HG02870 (cell line): Measurements from ENCODE around the gene SPANXN5.
A peak's percentile ranks its signal among the peaks of the same experiment; 100 is the strongest.
"Not testable (repeated sequence)": the region's sequence is repeated elsewhere in the genome, so short reads cannot be mapped to it uniquely, and the experiment has no call there.

Source experiments
- ATAC-seq: cut with Tn5 transposase; IDR thresholded peaks from one replicate; pipeline ENCODE4 v1.9.1; 2021; ENCODE audit warnings: mild to moderate bottlenecking, moderate library complexity; ENCODE audit not compliant: unreplicated experiment

Gene SPANXN5

DNA sequence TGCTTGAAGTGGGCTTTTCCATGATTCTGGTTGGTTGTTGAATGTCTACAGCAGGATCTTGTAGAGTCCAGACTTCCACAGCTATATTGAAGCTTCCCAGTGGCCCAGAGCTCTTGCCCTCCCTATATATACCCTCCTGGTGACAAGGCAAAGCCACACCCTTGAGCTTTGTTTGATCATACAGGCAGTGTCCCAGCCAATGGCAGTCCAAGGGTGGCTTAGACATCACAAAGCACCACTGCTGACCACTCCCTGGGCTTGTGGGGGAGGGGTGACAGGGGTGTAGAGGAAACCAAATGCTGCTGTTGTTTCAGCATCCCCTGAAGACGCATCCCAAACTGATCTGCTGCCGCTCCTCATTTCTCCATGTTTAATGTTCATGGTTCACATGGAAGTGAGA lies at the start of gene SPANXN5:
TSS of gene SPANXN5 (minus strand) at position 101 of the 400 bp plus-strand sequence. CDS start at position 22, 79 bp downstream.
- ATAC-seq = not testable (repeated sequence)

GRCh38 chrX:52843619-52844018 lies 46.4 kb upstream of the SPANXN5 start:
- ATAC-seq = not testable (repeated sequence)

DNA sequence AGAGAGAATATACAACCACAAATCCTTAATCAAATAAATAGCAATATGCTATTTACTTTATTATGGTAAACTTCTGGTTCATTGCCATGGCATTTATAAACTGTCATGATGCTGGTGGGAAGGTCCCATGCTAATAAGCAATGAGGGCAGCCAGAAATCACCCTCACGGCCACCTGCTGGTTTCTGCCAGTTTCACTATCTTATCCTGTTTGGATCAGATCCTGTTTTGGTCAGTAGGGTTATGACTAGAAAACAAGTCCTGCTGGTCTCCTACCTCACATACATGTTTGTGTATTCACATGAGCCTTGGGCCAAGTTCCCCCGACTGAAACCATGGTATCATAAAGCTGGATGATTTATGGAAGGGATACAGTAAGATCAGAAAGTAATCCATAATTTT lies 41.9 kb upstream of the SPANXN5 start:
- ATAC-seq = no peak

DNA sequence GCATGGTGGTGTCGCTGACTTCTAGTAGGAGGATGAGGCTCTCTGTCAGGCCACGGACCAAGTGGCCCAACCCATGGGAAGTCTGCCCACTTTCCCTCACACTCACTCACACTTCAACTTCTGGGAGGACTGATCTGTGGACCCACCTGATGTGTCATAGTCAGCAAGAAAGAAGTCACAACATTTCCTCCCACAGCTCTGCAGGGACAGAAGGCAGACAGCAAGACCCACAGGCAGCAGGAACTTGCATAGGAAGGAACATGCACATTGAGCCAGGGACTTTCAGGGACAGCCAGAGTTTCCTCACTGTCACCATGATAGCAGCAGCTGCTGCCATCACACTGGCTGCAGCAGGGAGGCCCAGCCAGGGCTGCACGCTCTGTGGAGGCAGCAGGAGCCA lies 33.3 kb upstream of the SPANXN5 start:
- ATAC-seq = no peak

DNA sequence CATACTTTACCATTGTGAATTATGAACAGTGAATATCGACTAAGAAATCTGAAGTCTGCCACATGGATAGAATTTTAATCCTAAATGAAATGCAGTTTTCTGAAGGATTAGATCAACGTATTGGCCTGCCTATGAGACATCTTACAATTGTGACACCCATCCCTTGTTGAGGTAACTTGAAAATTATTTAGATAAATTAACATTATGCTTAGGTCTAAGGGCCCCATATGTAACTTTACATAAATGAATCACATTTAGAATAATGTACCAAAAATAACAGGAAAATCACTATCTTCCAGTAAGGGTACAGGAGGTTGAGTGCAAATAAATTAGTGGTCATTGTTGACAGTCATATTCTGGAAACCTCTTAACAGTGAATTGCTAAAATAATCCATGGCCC lies 27.4 kb upstream of the SPANXN5 start:
- no peak for ATAC-seq

GRCh38 chrX:52821079-52821760 lies 24.0 kb upstream of the SPANXN5 start:
- ATAC-seq = peak; percentile 53

DNA sequence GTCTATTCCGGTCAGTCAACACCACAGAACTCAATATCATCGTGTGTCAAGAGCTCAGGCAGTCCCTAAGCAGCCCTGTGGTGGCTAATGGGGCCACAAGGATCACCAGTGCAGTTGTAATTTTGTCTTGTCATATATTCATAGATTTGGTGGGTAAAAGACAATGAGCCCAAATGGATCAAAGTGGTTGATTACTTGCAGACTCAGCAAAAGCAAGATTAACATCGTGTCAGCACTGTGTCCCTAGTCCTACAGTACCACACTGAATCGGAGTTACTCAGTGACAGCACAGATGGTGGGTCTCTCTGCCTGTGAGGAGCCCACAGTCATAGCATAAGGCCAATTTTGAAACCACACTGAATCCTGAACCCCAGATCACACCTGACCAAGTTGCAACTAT lies 22.6 kb upstream of the SPANXN5 start:
- ATAC-seq = no peak

- ATAC-seq = no peak
These were observed 13.9 kb upstream of the SPANXN5 start, which contains the start of gene XAGE5 for GRCh38 chrX:52811065-52811625. XAGE5 (plus strand) TSS chrX:52811287; CDS start chrX:52812567, 1,280 bp downstream.

GRCh38 chrX:52804876-52805275 lies 7.6 kb upstream of the SPANXN5 start:
- ATAC-seq = not testable (repeated sequence)

GRCh38 chrX:52773504-52773903 lies 23.7 kb downstream of the SPANXN5 start:
- not testable (repeated sequence) for ATAC-seq

DNA sequence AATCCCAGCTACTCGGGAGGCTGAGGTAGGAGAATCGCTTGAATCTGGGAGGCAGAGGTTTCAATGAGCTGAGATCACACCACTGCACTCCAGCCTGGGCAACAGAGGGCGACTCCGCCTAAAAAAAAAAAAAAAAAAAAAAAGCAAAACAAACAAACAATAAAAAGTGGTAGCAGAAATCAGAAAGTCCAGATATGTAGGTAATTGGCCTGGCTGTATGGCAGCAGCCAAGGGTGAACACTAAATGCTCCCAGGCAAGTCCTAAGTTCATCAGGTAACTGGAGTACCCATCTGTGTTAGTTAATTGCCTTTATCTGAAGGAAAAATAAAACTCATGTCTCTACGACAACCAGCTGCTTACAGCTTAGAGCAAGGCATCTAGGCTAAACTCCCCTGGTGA lies 31.2 kb downstream of the SPANXN5 start:
- ATAC-seq = not testable (repeated sequence)

GRCh38 chrX:52750952-52751351 lies 46.3 kb downstream of the SPANXN5 start, which contains the start of gene SSX2B:
SSX2B (plus strand) TSS chrX:52751252; CDS start chrX:52752681, 1,429 bp downstream.
- not testable (repeated sequence) for ATAC-seq
